ENCODE results near the gene ENAH.

The ENAH gene

DNA sequence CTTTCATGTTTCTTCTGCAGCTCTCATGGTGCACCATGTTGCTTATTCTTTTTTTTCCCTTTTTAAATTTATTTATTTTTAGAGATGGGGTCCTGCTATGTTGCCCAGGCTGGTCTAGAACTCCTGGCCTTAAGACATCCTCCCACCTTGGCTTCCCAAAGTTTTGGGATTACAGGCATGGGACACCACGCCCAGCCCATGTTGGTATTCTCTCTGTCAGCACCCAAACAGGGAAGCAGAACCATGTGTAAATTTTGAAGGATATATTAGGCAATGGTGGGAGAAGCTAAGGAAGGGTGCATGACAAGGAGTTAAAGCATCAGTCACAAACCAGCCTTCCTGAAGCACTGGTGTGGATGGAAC lies 39.6 kb upstream of the ENAH start:
- H3K27me3 ChIP-seq (ENCODE audit: control insufficient read depth in 1 of 2, insufficient read depth in 2 of 2, low read length in 2 of 2): no peaks in the 10 kb centered on the region
- H3K4me1 ChIP-seq (ENCODE audit: control insufficient read depth, insufficient read depth, low read length): peaks cover 16% of the 10 kb centered on the region
- H3K27ac ChIP-seq (ENCODE audit: low read length): no peak overlapping the region

DNA sequence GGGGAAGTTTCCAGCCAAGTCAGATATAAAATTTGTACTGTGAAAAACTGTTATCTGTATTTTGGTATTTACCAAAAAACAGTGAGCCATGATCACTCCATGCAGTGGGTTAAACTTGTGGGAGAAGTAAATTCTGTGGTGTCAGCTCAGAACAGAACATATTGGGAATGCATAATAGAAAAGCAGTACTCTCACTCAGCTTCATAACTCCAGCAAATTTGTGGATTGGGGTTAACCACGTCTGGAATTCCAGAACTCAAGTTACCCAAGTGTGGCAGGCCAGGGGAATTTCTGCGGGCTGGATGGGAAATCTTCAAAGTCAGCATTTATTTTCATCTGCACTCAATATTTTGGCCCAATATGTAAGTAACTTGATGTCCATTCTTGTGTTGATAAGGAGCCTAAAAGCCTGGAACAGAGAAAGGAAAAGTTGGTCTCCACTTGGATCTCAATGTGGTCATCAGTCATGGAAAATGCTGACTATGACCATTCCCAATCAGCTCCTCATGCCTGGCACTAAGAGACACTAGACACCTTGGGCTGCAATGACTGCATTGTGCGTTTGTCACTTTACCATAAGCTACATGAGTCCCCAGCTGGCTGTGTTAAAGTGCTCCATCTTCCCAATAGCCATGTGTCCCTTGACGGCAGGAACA lies 39.1 kb upstream of the ENAH start:
- H3K27ac ChIP-seq (ENCODE audit: low read length): no peak overlapping the region
- peaks cover 16% of the 10 kb centered on the region for H3K4me1 ChIP-seq (ENCODE audit: control insufficient read depth, insufficient read depth, low read length)
- H3K9ac ChIP-seq (ENCODE audit: low read length in 2 of 2): no peak overlapping the region
- no peaks in the 10 kb centered on the region for H3K36me3 ChIP-seq (ENCODE audit: control insufficient read depth in 2 of 2, insufficient read depth in 2 of 2, low read length in 2 of 2)
- H3K4me3 ChIP-seq (ENCODE audit: low read length in 2 of 2): no peak overlapping the region
- H3K27me3 ChIP-seq (ENCODE audit: control insufficient read depth in 1 of 2, insufficient read depth in 2 of 2, low read length in 2 of 2): no peaks in the 10 kb centered on the region
- no peaks in the 10 kb centered on the region for H3K9me3 ChIP-seq (ENCODE audit: control insufficient read depth in 2 of 2, low read length in 2 of 2)

More for the DNA sequence above, 39.6 kb upstream of the ENAH start:
- no peaks in the 10 kb centered on the region for H3K36me3 ChIP-seq (ENCODE audit: control insufficient read depth in 2 of 2, insufficient read depth in 2 of 2, low read length in 2 of 2)
- H3K9ac ChIP-seq (ENCODE audit: low read length in 2 of 2): no peak overlapping the region
- no peak overlapping the region for H3K4me3 ChIP-seq (ENCODE audit: low read length in 2 of 2)
- H3K9me3 ChIP-seq (ENCODE audit: control insufficient read depth in 2 of 2, low read length in 2 of 2): no peaks in the 10 kb centered on the region

DNA sequence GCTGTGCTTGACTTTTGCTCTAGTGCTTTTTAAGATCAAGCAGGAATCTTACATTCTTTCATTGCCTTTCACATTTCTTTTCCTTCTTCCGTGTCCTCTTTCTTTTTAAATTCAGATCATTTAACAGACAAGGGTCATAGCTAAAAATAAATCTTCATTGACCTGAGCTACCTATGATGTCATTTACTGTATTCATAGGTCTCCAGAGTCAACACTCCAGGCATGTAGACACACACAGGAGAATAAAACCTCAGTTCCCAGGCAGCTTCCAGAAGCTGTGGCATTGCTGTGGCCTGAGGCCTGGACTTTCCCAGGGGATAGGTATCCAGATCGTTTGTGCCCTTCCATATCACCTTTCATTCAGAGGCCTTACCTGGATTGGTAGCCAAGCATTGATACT lies 38.5 kb upstream of the ENAH start:
- Histone ChIP-seq H3K27me3 (ENCODE audit: control insufficient read depth in 1 of 2, insufficient read depth in 2 of 2, low read length in 2 of 2) (no peaks in the 10 kb centered on the region), H3K9me3 (ENCODE audit: control insufficient read depth in 2 of 2, low read length in 2 of 2) (no peaks in the 10 kb centered on the region), H3K27ac (ENCODE audit: low read length) (no peak overlapping the region), H3K36me3 (ENCODE audit: control insufficient read depth in 2 of 2, insufficient read depth in 2 of 2, low read length in 2 of 2) (no peaks in the 10 kb centered on the region), H3K4me1 (ENCODE audit: control insufficient read depth, insufficient read depth, low read length) (peaks cover 16% of the 10 kb centered on the region), H3K4me3 (ENCODE audit: low read length in 2 of 2) (no peak overlapping the region), H3K9ac (ENCODE audit: low read length in 2 of 2) (no peak overlapping the region)

DNA sequence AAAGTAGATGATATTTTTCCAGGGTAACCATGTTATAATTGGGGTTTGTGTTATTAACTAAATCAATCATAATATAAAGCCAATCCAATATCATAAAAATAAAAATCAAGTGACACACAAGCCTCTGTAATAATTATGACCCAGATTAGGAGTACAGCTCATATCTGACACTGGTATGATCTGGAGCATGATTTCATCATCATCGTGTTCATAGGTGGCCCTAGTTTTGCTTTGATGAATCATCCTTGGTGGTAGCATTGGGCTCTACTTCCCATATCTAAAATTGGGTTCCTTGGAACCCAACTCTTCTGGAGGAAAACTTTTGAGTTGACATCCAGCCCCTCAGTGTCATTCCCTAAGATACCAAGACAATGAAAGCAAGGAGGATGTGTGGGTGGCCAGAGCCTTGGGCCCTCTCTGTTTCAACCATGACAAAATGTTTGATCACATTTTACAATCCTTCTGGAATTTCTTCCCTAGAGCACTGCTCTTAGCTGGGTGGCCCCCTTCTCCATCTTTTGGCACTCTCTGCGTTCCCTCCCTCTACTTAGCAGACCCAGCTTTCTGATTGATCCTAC lies 37.0 kb upstream of the ENAH start:
- Histone ChIP-seq H3K4me3 (ENCODE audit: low read length in 2 of 2) (no peak overlapping the region), H3K27ac (ENCODE audit: low read length) (no peak overlapping the region), H3K36me3 (ENCODE audit: control insufficient read depth in 2 of 2, insufficient read depth in 2 of 2, low read length in 2 of 2) (no peaks in the 10 kb centered on the region), H3K9ac (ENCODE audit: low read length in 2 of 2) (no peak overlapping the region), H3K9me3 (ENCODE audit: control insufficient read depth in 2 of 2, low read length in 2 of 2) (no peaks in the 10 kb centered on the region), H3K4me1 (ENCODE audit: control insufficient read depth, insufficient read depth, low read length) (peaks cover 6% of the 10 kb centered on the region), H3K27me3 (ENCODE audit: control insufficient read depth in 1 of 2, insufficient read depth in 2 of 2, low read length in 2 of 2) (no peaks in the 10 kb centered on the region)

DNA sequence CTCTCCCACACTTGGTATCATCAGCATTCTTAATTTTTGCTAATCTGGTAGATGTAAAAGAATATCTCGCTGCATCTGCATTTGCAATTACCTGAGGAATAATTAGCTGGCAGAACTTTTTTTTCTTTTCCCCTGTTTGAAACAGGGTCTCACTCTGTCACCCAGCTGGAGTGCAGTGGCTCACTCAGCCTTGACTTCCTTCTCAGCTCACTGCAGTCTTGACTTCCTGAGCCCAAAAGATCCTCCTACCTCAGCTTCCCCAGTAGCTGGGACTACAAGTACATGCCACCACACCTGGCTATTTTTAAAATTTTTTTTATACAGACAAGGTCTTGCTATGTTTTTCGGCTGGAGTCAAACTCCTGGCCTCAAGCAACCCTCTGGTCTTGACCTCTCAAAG lies 35.4 kb upstream of the ENAH start:
- Histone ChIP-seq H3K9me3 (ENCODE audit: control insufficient read depth in 2 of 2, low read length in 2 of 2) (no peaks in the 10 kb centered on the region), H3K4me1 (ENCODE audit: control insufficient read depth, insufficient read depth, low read length) (peaks cover 2% of the 10 kb centered on the region), H3K27ac (ENCODE audit: low read length) (no peak overlapping the region), H3K9ac (ENCODE audit: low read length in 2 of 2) (no peak overlapping the region), H3K4me3 (ENCODE audit: low read length in 2 of 2) (no peak overlapping the region), H3K27me3 (ENCODE audit: control insufficient read depth in 1 of 2, insufficient read depth in 2 of 2, low read length in 2 of 2) (no peaks in the 10 kb centered on the region), H3K36me3 (ENCODE audit: control insufficient read depth in 2 of 2, insufficient read depth in 2 of 2, low read length in 2 of 2) (no peaks in the 10 kb centered on the region)

DNA sequence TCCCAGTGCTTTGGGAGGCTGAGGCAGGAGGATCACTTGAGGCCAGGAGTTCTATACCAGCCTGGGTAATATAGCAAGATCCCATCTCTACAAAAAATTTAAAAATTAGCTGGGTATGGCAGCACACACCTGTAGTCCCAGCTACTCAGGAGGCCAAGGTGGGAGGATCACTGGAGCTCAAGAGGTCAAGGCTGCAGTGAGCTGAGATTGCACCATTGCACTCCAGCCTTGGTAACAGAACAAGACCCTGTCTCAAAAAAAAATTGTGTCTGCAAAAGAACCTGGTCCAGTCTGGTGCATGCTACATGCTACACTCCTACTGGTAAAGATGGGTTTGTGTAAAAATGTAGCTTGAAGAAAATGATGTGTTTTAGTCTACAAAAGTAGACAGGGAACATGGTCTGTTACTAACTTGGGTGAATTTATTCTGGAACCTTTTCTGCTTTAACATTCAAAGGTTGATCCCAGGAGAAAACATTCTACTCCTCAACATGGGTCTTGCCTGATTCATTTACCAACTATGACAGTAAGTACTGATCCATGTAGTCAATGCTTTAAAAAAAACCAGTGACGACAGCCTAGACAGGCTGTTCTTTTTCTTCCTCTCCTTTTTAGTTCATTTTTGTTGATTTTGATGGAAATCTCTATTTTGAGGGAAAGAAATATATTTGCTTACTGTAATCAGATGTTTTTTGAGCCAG lies 32.7 kb upstream of the ENAH start:
- Histone ChIP-seq H3K27ac (ENCODE audit: low read length) (no peak overlapping the region), H3K36me3 (ENCODE audit: control insufficient read depth in 2 of 2, insufficient read depth in 2 of 2, low read length in 2 of 2) (no peaks in the 10 kb centered on the region), H3K4me1 (ENCODE audit: control insufficient read depth, insufficient read depth, low read length) (no peaks in the 10 kb centered on the region), H3K4me3 (ENCODE audit: low read length in 2 of 2) (no peak overlapping the region), H3K9ac (ENCODE audit: low read length in 2 of 2) (no peak overlapping the region), H3K9me3 (ENCODE audit: control insufficient read depth in 2 of 2, low read length in 2 of 2) (no peaks in the 10 kb centered on the region), H3K27me3 (ENCODE audit: control insufficient read depth in 1 of 2, insufficient read depth in 2 of 2, low read length in 2 of 2) (no peaks in the 10 kb centered on the region)

DNA sequence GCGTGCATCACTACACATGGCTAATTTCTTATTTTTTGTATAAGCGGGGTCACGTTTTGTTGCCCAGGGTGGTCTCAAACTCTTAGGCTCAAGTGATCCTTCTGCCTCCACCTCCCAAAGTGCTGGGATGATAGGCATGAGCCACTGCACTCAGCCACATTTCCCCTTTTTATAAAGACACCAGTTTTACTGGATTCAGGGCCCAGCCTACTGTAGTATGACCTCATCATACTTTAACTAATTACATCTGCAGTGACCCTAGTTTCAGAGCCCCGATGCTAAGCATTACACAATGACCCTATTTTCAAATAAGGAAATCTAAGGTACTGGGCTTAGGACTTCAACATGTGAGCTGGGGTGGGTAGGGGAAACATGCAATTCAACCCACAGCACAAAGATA lies 31.8 kb upstream of the ENAH start:
- Histone ChIP-seq H3K4me3 (ENCODE audit: low read length in 2 of 2) (no peak overlapping the region), H3K27ac (ENCODE audit: low read length) (no peak overlapping the region), H3K9me3 (ENCODE audit: control insufficient read depth in 2 of 2, low read length in 2 of 2) (no peaks in the 10 kb centered on the region)

DNA sequence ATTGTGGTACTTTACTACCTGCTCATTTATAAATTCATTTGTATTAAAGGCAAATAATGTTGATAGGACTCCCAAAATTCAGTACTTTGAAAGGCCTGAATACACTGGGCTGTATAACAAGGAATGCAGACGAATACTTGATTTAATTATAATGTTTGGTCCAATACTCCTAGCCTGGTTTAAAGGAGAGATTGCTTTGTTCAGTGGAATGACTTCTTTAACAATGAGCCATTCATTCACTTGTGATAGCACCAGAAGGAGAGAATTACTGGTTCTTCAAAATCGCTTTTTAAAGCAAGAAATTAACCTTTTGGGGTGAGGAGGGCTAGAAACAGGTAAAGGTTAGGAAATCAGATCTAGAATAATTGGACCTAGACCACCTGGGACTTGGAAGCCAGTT lies 28.3 kb upstream of the ENAH start:
- Histone ChIP-seq H3K27ac (ENCODE audit: low read length) (no peak overlapping the region), H3K4me1 (ENCODE audit: control insufficient read depth, insufficient read depth, low read length) (no peaks in the 10 kb centered on the region), H3K27me3 (ENCODE audit: control insufficient read depth in 1 of 2, insufficient read depth in 2 of 2, low read length in 2 of 2) (no peaks in the 10 kb centered on the region), H3K4me3 (ENCODE audit: low read length in 2 of 2) (no peak overlapping the region), H3K9me3 (ENCODE audit: control insufficient read depth in 2 of 2, low read length in 2 of 2) (no peaks in the 10 kb centered on the region), H3K9ac (ENCODE audit: low read length in 2 of 2) (no peak overlapping the region), H3K36me3 (ENCODE audit: control insufficient read depth in 2 of 2, insufficient read depth in 2 of 2, low read length in 2 of 2) (no peaks in the 10 kb centered on the region)

More for the DNA sequence above, 31.8 kb upstream of the ENAH start:
- Histone ChIP-seq H3K9ac (ENCODE audit: low read length in 2 of 2) (no peak overlapping the region), H3K36me3 (ENCODE audit: control insufficient read depth in 2 of 2, insufficient read depth in 2 of 2, low read length in 2 of 2) (no peaks in the 10 kb centered on the region), H3K4me1 (ENCODE audit: control insufficient read depth, insufficient read depth, low read length) (no peaks in the 10 kb centered on the region), H3K27me3 (ENCODE audit: control insufficient read depth in 1 of 2, insufficient read depth in 2 of 2, low read length in 2 of 2) (no peaks in the 10 kb centered on the region)

DNA sequence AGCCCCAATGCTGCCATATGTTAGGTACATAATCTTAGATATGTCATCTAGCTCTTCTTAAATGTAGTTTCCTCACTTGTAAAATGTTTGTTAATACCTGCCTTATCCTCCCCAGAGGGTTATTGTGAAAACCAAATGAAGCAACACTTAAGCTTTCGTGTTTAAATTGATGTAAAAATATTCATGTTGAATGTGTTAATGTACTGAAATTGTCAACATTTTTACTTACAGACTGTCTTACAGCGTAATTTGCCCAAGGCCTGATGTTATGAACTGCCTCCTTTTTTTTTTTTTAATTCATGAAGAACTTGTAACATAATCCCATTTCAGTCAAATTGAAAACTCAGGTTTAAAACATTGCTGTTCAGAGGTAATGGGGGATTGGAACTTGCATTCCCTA lies 25.6 kb upstream of the ENAH start:
- Histone ChIP-seq H3K27me3 (ENCODE audit: control insufficient read depth in 1 of 2, insufficient read depth in 2 of 2, low read length in 2 of 2) (no peaks in the 10 kb centered on the region), H3K36me3 (ENCODE audit: control insufficient read depth in 2 of 2, insufficient read depth in 2 of 2, low read length in 2 of 2) (no peaks in the 10 kb centered on the region), H3K9me3 (ENCODE audit: control insufficient read depth in 2 of 2, low read length in 2 of 2) (no peaks in the 10 kb centered on the region), H3K9ac (ENCODE audit: low read length in 2 of 2) (no peak overlapping the region), H3K4me3 (ENCODE audit: low read length in 2 of 2) (no peak overlapping the region), H3K4me1 (ENCODE audit: control insufficient read depth, insufficient read depth, low read length) (no peaks in the 10 kb centered on the region), H3K27ac (ENCODE audit: low read length) (no peak overlapping the region)

DNA sequence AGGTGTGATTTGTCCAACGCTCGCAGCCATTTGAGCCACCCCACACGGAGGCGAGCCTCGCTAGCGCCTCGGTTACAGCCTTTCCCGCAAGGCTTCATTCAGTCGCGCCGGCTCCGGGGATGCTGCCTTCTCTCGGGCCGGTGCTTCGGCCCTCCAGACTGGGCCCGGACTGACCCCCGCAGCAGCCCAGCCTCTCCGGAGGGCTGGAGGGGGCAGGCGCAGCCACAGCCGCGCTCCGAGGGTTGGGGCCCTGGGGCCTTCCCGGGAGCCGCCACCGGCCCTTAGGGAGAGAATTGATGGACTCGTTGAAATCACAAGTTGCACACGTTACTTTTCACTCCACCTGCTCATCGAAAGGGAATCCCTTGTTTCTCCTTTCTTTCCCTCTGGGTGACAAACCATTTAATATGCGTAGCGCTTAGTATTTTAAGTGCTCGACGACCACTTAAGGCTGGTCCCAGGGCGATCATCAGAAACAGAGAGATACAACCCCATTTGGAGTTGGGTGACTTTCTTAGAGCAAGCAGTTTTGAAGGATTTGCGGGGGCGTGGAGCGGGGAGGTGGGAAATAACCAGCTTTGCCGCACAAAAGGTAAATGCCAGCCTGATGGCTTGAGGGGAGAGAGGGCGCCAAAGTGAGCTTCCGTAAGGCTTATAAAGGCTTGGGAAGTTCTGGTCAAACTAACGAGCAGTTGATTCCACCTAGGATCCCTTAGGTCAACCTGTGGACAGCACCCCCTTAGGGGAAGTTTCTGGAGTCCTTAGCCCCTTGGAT lies 24.6 kb upstream of the ENAH start:
- H3K27ac ChIP-seq (ENCODE audit: low read length): no peak overlapping the region
- no peak overlapping the region for H3K4me3 ChIP-seq (ENCODE audit: low read length in 2 of 2)
- no peaks in the 10 kb centered on the region for H3K4me1 ChIP-seq (ENCODE audit: control insufficient read depth, insufficient read depth, low read length)
- no peak overlapping the region for H3K9ac ChIP-seq (ENCODE audit: low read length in 2 of 2)
- H3K27me3 ChIP-seq (ENCODE audit: control insufficient read depth in 1 of 2, insufficient read depth in 2 of 2, low read length in 2 of 2): no peaks in the 10 kb centered on the region
- no peaks in the 10 kb centered on the region for H3K9me3 ChIP-seq (ENCODE audit: control insufficient read depth in 2 of 2, low read length in 2 of 2)
- no peaks in the 10 kb centered on the region for H3K36me3 ChIP-seq (ENCODE audit: control insufficient read depth in 2 of 2, insufficient read depth in 2 of 2, low read length in 2 of 2)

Measured in stomach smooth muscle (tissue), 2 donors.